Measurements from ENCODE around the gene FGF14.

- TF ChIP-seq EP300 (IDR thresholded peaks at IDR 0.05) = no peak
- no peak for TF ChIP-seq CTCF (IDR thresholded peaks at IDR 0.05)
Measured at GRCh38 chr13:102401265-102401664, 583 bp downstream of the FGF14 start.
